HL-60 (cell line): ENCODE measurements around the gene EDEM1.

ENCODE experiments used
- CTCF ChIP-seq: IDR thresholded peaks from one replicate; pipeline ENCODE4 v1.5.1; 2011; ENCODE audit warnings: low read length, control low read depth, inconsistent platforms; ENCODE audit not compliant: insufficient read depth
- GABPA ChIP-seq: IDR thresholded peaks from 2 replicates; pipeline ENCODE4 v1.6.1; 2012; ENCODE audit warnings: low read depth
- POLR2AphosphoS5 ChIP-seq: IDR thresholded peaks from 2 replicates; pipeline ENCODE4 v1.6.1; 2012; ENCODE audit warnings: low read depth

- TF ChIP-seq CTCF (no peak), GABPA (no peak), POLR2AphosphoS5 (no peak)
Observed at GRCh38 chr3:5198986-5199731, 11.7 kb downstream of the EDEM1 start.
